HG03432 (cell line): ENCODE data around the gene HTT-AS.
"Not testable (repeated sequence)": the region's sequence is repeated elsewhere in the genome, so short reads cannot be mapped to it uniquely, and the experiment has no call there.

Experiments used
- ATAC-seq: cut with Tn5 transposase; IDR thresholded peaks from one replicate; pipeline ENCODE4 v1.9.1; 2021; ENCODE audit warnings: mild to moderate bottlenecking, moderate library complexity; ENCODE audit not compliant: unreplicated experiment

Gene HTT-AS

GRCh38 chr4:3074078-3074845 is at the start of gene HTT-AS, which contains the start of gene HTT:
Gene HTT-AS (minus strand): TSS chr4:3074538.
Gene HTT (plus strand): TSS chr4:3074681. CDS start chr4:3074826, 145 bp downstream.
- ATAC-seq, result peak; percentile 82

- no peak for ATAC-seq
These were observed 48.9 kb upstream of the HTT-AS start for GRCh38 chr4:3123181-3123671.

GRCh38 chr4:3122081-3122563 is 47.8 kb upstream of the HTT-AS start:
- no peak for ATAC-seq

- no peak for ATAC-seq
These were observed 47.3 kb upstream of the HTT-AS start for GRCh38 chr4:3121596-3121995.

GRCh38 chr4:3121110-3121509 is 46.8 kb upstream of the HTT-AS start:
- ATAC-seq, result no peak

- ATAC-seq, result no peak
These were observed 45.1 kb upstream of the HTT-AS start for GRCh38 chr4:3119464-3119863.

- ATAC-seq, result no peak
These were observed 44.0 kb upstream of the HTT-AS start for GRCh38 chr4:3118312-3118711.

GRCh38 chr4:3116955-3117354 is 42.6 kb upstream of the HTT-AS start:
- ATAC-seq, result no peak

GRCh38 chr4:3115637-3116270 is 41.4 kb upstream of the HTT-AS start:
- ATAC-seq, result no peak

- ATAC-seq, result no peak
These were observed 40.0 kb upstream of the HTT-AS start for GRCh38 chr4:3114377-3114776.

- ATAC-seq, result no peak
These were observed 38.5 kb upstream of the HTT-AS start for GRCh38 chr4:3112609-3113469.

- no peak for ATAC-seq
These were observed 37.9 kb upstream of the HTT-AS start for GRCh38 chr4:3112201-3112600.

GRCh38 chr4:3111461-3111860 is 37.1 kb upstream of the HTT-AS start:
- no peak for ATAC-seq

- ATAC-seq, result no peak
These were observed 33.9 kb upstream of the HTT-AS start for GRCh38 chr4:3108211-3108610.

GRCh38 chr4:3107691-3108121 is 33.4 kb upstream of the HTT-AS start:
- no peak for ATAC-seq

- no peak for ATAC-seq
These were observed 32.9 kb upstream of the HTT-AS start for GRCh38 chr4:3107271-3107670.

GRCh38 chr4:3106339-3107186 is 32.2 kb upstream of the HTT-AS start:
- ATAC-seq, result peak; percentile 98

GRCh38 chr4:3098346-3098745 is 24.0 kb upstream of the HTT-AS start:
- ATAC-seq, result no peak

- no peak for ATAC-seq
These were observed 21.9 kb upstream of the HTT-AS start for GRCh38 chr4:3096202-3096601.

GRCh38 chr4:3094701-3095100 is 20.4 kb upstream of the HTT-AS start:
- ATAC-seq, result not testable (repeated sequence)
